Measurements from ENCODE around the gene FAM227A.

Gene FAM227A

GRCh38 chr22:38578505-38578904, 77.7 kb downstream of the FAM227A start:
- no peak for TF ChIP-seq CTCF (IDR thresholded peaks at IDR 0.05)
- no peak for DNase-seq (ENCODE audit: low spot score)
- no peak overlapping the region for H3K4me3 ChIP-seq

DNA sequence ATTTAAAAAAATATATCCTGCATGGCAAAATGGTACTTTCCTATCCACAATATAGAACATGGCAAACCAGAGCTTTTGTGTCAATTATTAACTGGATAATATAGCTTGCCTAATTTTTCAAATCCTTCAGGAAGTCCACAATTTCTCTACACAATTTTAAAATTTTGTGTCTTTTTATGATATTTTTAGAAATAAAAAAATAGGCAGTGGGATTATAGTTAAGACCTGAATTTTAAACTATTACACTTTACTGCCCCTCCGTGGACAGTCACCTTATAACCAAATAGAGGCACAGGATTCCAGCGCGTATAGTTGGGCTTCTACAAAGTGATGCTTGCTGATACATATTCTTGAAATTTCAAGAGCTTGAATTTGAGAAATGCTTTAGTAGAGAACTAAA, 84.1 kb downstream of the FAM227A start:
- no peak for DNase-seq (ENCODE audit: low spot score)
- peak; percentile 31 for TF ChIP-seq CTCF (IDR thresholded peaks at IDR 0.05)
- Histone ChIP-seq H3K27ac (no peak overlapping the region), H3K4me3 (no peak overlapping the region)

More at GRCh38 chr22:38578505-38578904, 77.7 kb downstream of the FAM227A start:
- H3K27ac ChIP-seq = no peak overlapping the region

- no peak for TF ChIP-seq CTCF (IDR thresholded peaks at IDR 0.05)
- H3K4me3 ChIP-seq = peak overlapping the region; percentile 78
- H3K27ac ChIP-seq = peak overlapping the region; percentile 86 to 95
- peak; percentile 85 for DNase-seq (ENCODE audit: low spot score)
Measured at GRCh38 chr22:38570779-38571364, 85.3 kb downstream of the FAM227A start.

DNA sequence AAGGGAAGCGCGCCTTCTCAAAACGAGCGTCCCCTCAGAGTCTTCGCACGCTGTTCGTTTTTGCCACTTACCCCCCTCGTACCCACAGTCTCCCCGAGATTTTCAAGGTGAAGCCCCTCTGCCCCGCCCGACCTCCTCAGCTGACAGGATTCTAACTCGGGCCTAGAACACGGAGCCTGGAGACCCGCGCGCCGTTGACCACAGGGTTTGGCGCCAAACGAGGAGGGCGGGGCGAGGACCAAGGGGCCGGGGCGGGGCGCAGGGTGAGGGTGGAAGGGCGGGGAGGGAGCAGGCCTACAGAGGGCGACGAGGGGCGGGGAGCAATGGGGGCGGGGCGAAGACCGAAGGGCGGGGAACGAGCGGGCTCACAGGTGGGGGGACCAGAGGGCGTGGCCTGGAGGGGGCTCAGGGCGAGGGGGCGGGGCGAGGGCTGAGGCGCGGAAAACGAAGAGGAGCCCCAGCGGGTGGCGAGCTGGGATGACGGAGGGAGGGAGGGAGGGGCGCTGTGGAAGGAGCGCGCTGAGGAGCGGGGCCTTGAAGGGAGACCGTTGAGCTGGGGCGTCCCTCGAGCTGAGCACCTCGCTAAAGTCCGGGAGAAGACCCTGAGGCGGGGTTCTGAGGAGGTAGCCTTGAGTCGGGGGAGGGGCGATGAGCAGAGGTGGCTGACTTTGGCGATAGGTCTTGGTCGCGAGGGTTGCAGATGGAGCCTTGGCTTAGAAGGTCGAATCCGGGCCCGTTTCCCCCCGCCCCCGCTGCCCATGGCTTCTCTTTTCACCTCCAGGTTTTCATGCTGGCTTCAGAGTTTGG, 86.0 kb downstream of the FAM227A start, which contains the start of gene DMC1:
DMC1 (minus strand) TSS at position 212 of the 807 bp plus-strand sequence. CDS start 1,927 bp downstream, outside the sequence.
- TF ChIP-seq CTCF (IDR thresholded peaks at IDR 0.05) = no peak
- H3K27ac ChIP-seq = peak within 1 kb of the TSS; percentile 86 to 95
- DNase-seq (ENCODE audit: low spot score) = peak; percentile 96
- peak within 1 kb of the TSS; percentile 78 for H3K4me3 ChIP-seq

GRCh38 chr22:38569181-38569971, 86.8 kb downstream of the FAM227A start:
- Histone ChIP-seq H3K4me3 (peak overlapping the region; percentile 78), H3K27ac (peak overlapping the region; percentile 86 to 95)
- no peak for DNase-seq (ENCODE audit: low spot score)
- no peak for TF ChIP-seq CTCF (IDR thresholded peaks at IDR 0.05)

GRCh38 chr22:38567531-38568285, 88.5 kb downstream of the FAM227A start:
- TF ChIP-seq CTCF (IDR thresholded peaks at IDR 0.05) = no peak
- Histone ChIP-seq H3K27ac (peak overlapping the region in 1 of 2 donors; percentile 33), H3K4me3 (no peak overlapping the region)
- no peak for DNase-seq (ENCODE audit: low spot score)

Measured in coronary artery (tissue), 2 donors.